Stimulated activated CD8-positive, alpha-beta memory T cell treated with anti-CD3 and anti-CD28 coated beads, Interleukin-12 subunit alpha, Interleukin-12 subunit beta, amount 100 ng/mL, for 24 hours (primary cell): Measurements from ENCODE around the gene OR10AG1.

Experiments used
- DNase-seq: peaks from one replicate; pipeline ENCODE4 v3.0.0-alpha.2; 2020; ENCODE audit errors: extremely low read depth

The OR10AG1 gene

GRCh38 chr11:55969845-55970244 is at the start of gene OR10AG1:
Gene OR10AG1, minus strand, starts transcription at chr11:55969945. Its CDS starts 38 bp downstream, at chr11:55969907.
- no peak for DNase-seq

DNA sequence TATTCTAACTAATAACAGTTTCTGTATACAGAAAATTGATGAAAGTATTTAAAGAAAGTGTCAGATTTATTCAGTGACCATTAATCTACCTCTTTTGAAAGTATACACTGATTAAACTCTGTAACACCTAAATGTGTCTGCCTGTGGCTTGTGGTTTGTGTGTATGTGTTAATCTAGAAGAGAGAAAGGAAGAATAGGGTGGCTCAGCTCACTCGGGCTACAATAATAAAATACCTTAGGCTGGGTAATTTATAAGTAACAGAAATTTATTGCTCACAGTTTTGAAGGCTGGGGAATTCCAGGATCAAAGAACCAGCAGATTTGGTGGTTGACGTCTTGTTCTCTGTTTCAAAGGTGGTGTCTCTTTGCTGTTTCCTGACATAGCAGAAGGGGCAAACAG is 44.1 kb upstream of the OR10AG1 start:
- no peak for DNase-seq

- DNase-seq, result no peak
Observed at GRCh38 chr11:56010716-56011115, 41.0 kb upstream of the OR10AG1 start.

DNA sequence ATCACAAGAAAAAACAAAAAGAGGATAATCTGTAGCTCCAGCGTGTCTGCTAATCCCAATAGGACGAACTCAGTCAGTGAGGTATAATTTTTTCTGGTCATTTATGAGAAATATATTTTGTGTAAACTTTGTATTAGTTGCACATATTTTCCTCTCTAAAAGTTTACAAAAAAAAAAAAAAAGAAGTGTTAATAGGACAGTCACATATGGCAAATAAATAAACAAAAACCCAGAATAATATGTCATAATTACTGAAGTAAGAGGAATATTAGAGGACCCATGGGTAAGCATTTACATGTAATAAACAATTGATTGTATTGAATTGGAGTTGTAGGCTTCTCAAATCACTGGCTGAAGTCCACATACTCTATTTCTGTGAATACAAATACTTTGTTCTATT is 24.8 kb upstream of the OR10AG1 start, which contains the start of gene OR5F1:
OR5F1 (minus strand) TSS at position 101 of the 400 bp plus-strand sequence; CDS start at position 101, 0 bp downstream.
- no peak for DNase-seq

DNA sequence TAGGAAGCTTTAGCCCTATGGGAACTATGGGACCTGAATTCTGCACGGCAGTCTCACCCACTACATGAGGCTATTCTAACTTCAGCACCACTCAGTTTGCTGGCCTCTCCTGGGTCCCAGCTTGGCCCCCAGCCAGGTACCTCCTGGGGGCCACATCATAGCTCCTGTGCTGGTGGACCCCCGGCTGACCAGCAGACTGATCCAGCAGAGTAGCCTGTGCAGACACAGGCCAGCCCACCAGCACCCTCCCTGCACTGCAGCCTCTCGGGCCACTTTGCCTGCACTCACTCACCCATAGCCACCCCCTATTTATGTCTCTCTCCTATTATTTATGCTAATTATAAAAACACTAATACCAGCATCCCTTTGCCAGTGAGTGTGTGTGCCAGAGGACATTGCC is 1.2 kb upstream of the OR10AG1 start:
- DNase-seq, result no peak

GRCh38 chr11:55967914-55968313 is 1.8 kb downstream of the OR10AG1 start:
- DNase-seq, result no peak

- DNase-seq, result no peak
Observed at GRCh38 chr11:55966391-55966790, 3.4 kb downstream of the OR10AG1 start.

DNA sequence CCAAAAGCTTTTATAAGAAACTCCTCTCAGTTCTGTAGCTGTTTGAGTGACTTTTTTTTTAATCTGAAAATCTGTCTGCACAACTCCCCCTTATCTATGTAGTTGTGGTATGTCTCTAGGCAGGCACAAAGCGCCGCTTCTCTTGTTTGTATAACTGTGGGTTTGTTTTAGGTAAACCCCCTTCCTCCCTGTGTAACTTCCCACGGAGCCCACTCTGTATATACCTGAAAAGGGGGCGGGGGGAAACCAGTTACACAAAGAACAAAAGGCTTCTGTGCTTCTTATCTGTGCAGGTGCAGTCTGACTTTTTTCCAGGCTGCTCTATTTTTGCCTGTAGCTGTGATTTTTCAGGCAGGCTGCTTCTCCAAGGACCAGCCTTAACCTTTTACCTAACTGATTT is 13.2 kb downstream of the OR10AG1 start:
- no peak for DNase-seq

GRCh38 chr11:55949330-55949729 is 20.4 kb downstream of the OR10AG1 start:
- no peak for DNase-seq

GRCh38 chr11:55942785-55943392 is 26.9 kb downstream of the OR10AG1 start:
- no peak for DNase-seq

DNA sequence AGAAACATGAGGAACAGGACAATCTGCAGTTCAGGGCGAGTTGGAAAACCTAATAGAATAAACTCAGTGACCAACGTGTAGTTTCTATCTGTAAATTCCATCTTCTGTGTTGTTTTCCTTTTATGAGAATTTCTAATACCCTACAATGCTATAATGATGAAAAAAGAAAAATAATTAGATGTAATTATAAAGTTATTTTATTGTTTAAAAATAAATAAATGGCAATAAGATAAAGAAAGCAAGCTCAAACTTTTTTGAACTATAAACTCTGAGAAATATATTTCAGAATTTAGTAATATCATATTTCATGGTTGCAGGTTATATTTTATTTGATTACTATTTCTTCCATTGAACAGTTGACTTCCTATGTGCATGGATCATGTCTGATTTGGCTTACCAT is 33.4 kb downstream of the OR10AG1 start, which contains the start of gene OR5I1:
OR5I1 (minus strand) TSS at position 101 of the 400 bp plus-strand sequence; CDS start at position 101, 0 bp downstream.
- no peak for DNase-seq

DNA sequence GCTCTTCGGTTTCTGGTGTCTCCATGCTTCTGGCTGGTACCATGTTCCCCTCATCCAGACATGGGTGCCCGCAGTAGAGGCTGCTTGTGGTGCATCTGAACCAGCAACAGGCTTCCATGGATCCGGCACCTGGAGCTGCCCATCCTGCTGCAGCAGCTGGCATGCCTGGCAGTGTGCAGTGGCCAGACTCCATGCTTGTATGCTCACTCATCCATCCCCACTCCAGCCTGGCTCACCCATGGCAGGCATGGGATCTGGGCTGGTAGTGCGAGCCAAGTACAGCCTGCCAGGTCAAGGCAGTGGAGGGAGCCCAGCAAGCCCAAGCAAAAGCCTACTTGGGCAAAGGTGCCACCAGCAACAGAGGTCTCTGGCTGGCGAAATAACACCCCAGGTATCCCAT is 49.2 kb downstream of the OR10AG1 start:
- DNase-seq, result no peak
